OCI-LY7 (cell line): ENCODE measurements around the gene TMC1. TPM values are rescaled to one million over a fixed set of nuclear protein-coding genes. Genes with fewer than 3 reads are reported as not detected.

ENCODE experiments used
- BruUV-seq: library from RNA; stranded (reverse); fragments of 400-500 nt; replicated peaks from 2 replicates; lab custom pipeline; 2021; lab: Mats Ljungman, UMichigan
- CTCF ChIA-PET: fragments of 300-600 bp; sonication (Branson Sonifier 250); formaldehyde crosslinking; loops from one replicate; lab custom pipeline; 2022; ENCODE audit warnings: antibody characterized with exemption; ENCODE audit not compliant: unreplicated experiment; lab: Charles Lee
- POLR2A ChIA-PET: fragments of 300-600 bp; sonication (Branson Sonifier 250); formaldehyde crosslinking; loops from one replicate; lab custom pipeline; 2022; ENCODE audit warnings: antibody characterized with exemption; lab: Charles Lee
- DNase-seq: peaks from one replicate; pipeline ENCODE4 v3.0.0-alpha.2; 2015; ENCODE audit warnings: low spot score
- H2AFZ ChIP-seq: fragments of 200-600 bp; sonication (generic), shearing (Covaris generic); 2 replicates; pipeline ENCODE4 v1.6.1; 2014; ENCODE audit warnings: mild to moderate bottlenecking, antibody characterized with exemption, low read length, moderate library complexity
- H3K27ac ChIP-seq: fragments of 200-600 bp; sonication (generic); 2 replicates; pipeline ENCODE4 v1.5.1; 2014; ENCODE audit warnings: mixed run types, low read depth, mild to moderate bottlenecking, moderate library complexity, low read length, inconsistent platforms; ENCODE audit not compliant: poor library complexity, severe bottlenecking
- H3K36me3 ChIP-seq: fragments of 200-600 bp; sonication (generic); 2 replicates; pipeline ENCODE4 v1.6.1; 2014; ENCODE audit warnings: mild to moderate bottlenecking, antibody characterized with exemption, low read length, moderate library complexity, mixed read lengths; ENCODE audit not compliant: insufficient read depth
- H3K4me1 ChIP-seq: fragments of 200-600 bp; sonication (generic); 2 replicates; pipeline ENCODE4 v1.5.1; 2014; ENCODE audit warnings: mild to moderate bottlenecking, low read length; ENCODE audit not compliant: insufficient read depth, poor library complexity, severe bottlenecking
- H3K4me2 ChIP-seq: fragments of 200-600 bp; sonication (generic); 2 replicates; pipeline ENCODE4 v1.6.1; 2014; ENCODE audit warnings: mild to moderate bottlenecking, low read length
- H3K4me3 ChIP-seq: fragments of 200-600 bp; sonication (generic); 2 replicates; pipeline ENCODE4 v1.5.1; 2014; ENCODE audit warnings: mild to moderate bottlenecking, low read depth, low read length; ENCODE audit not compliant: poor library complexity, severe bottlenecking
- H3K79me2 ChIP-seq: fragments of 200-600 bp; sonication (generic); 2 replicates; pipeline ENCODE4 v1.6.1; 2016; ENCODE audit warnings: low read depth, mild to moderate bottlenecking, low read length, moderate library complexity, mixed read lengths; ENCODE audit not compliant: insufficient read depth
- H3K9me2 ChIP-seq: fragments of 200-600 bp; sonication (generic); 2 replicates; pipeline ENCODE4 v1.6.1; 2016; ENCODE audit warnings: mild to moderate bottlenecking, low read length, mixed read lengths; ENCODE audit not compliant: insufficient read depth
- H3K9me3 ChIP-seq: fragments of 200-600 bp; sonication (generic); 2 replicates; pipeline ENCODE4 v1.6.1; 2014; ENCODE audit warnings: mild to moderate bottlenecking, mixed run types, low read length, mixed read lengths
- H4K20me1 ChIP-seq: fragments of 200-600 bp; sonication (generic); 2 replicates; pipeline ENCODE4 v1.6.1; 2014; ENCODE audit warnings: mild to moderate bottlenecking, antibody characterized with exemption, low read length, moderate library complexity, mixed read lengths; ENCODE audit not compliant: insufficient read depth
- CTCF ChIP-seq: fragments of 200-600 bp; sonication (generic); conservative IDR thresholded peaks from 2 replicates; pipeline ENCODE4 v1.5.1; 2014; ENCODE audit warnings: mild to moderate bottlenecking, antibody characterized with exemption, low read length, moderate library complexity, mixed read lengths
- EZH2phosphoT487 ChIP-seq: fragments of 200-600 bp; sonication (generic); IDR thresholded peaks from 2 replicates; pipeline ENCODE4 v1.6.1; 2018; ENCODE audit warnings: low read depth, borderline replicate concordance, mild to moderate bottlenecking, mixed run types, antibody characterized with exemption, low read length, moderate library complexity, mixed read lengths
- intact Hi-C: fragments of 100-400 bp; cut with micrococcal nuclease; formaldehyde crosslinking; loops from one replicate; pipeline ENCODE4 v1.10.0; 2022; ENCODE audit not compliant: unreplicated experiment
- total RNA-seq, 2 experiments: library from RNA; depleted of rRNA in 1 of 2; stranded (reverse); fragments of >200 nt in 1 of 2; shearing (Covaris generic) in 1 of 2; gene quantifications; 2 replicates each; pipeline ENCODE4 v1.2.3, GENCODE V29; 2014 to 2022

TMC1 gene
- total RNA-seq, 2 experiments from 2014 or later = not detected

DNA sequence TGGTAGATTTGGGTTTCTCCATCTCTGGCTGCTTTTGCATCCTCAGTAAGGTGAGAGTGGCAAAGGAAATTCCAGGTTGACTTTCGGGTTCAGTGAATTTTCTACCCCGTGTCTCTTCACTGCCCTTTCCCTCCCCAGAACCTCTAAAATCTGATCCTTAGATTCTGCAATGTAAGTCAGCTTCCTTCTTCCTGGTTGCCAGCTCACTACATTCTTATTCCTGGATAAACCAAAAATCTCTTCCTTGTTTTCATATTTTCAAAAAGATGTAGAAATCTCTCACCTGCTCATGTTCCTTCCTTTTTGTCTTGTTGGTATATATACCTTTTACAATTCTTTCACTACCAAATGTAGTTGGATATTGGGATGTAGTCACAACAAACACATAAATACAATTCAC is 145.8 kb downstream of the TMC1 start:
- DNase-seq = no peak
- CTCF ChIA-PET = no interaction called here
- Histone ChIP-seq H3K27ac (no peak overlapping the region), H3K4me2 (no peak overlapping the region), H3K36me3 (no peaks in the 10 kb centered on the region), H3K9me2 (no peaks in the 10 kb centered on the region), H3K9me3 (no peaks in the 10 kb centered on the region), H4K20me1 (no peaks in the 10 kb centered on the region), H3K79me2 (no peaks in the 10 kb centered on the region), H3K4me1 (no peaks in the 10 kb centered on the region), H3K4me3 (no peak overlapping the region), H2AFZ (no peak overlapping the region)
- intact Hi-C loops = no loop called here
- no TSS peak for BruUV-seq
- POLR2A ChIA-PET = no interaction called here
- no peak for TF ChIP-seq CTCF
- no peak for TF ChIP-seq EZH2phosphoT487

DNA sequence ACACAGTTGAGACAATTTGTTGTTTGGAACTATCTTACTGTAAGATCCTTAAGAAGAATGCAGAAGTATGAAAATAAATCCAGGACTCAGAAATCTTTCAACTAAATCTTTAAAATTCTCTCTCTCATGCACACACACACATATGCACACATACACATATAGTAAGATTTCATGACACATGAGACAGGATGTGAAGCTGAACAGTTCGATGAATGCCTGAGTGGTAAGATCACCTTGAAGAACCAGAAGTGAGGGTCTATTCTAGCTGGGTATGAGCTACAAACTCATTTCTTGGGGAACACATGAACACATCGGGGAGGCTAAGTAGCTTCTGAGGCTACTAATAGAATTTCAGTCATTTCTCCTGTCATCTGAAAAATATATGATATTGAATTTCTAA is 153.6 kb downstream of the TMC1 start:
- CTCF ChIA-PET = no interaction called here
- POLR2A ChIA-PET = interaction anchor here (0.6 to 0.9 kb wide), 2 partner anchors 134 to 312 kb away, joined by 3 to 4 read pairs; no protein-coding TSS in a partner anchor

More for the DNA sequence above, 153.6 kb downstream of the TMC1 start:
- H3K9me2 ChIP-seq = no peaks in the 10 kb centered on the region
- no peak overlapping the region for H2AFZ ChIP-seq
- no peak overlapping the region for H3K27ac ChIP-seq
- H3K4me2 ChIP-seq = no peak overlapping the region
- no peak for DNase-seq
- H3K79me2 ChIP-seq = no peaks in the 10 kb centered on the region
- H3K36me3 ChIP-seq = no peaks in the 10 kb centered on the region
- no peaks in the 10 kb centered on the region for H3K4me1 ChIP-seq
- TF ChIP-seq CTCF (no peak), EZH2phosphoT487 (no peak)
- H4K20me1 ChIP-seq = no peaks in the 10 kb centered on the region
- intact Hi-C loops = no loop called here
- H3K4me3 ChIP-seq = no peak overlapping the region
- BruUV-seq = no TSS peak
- H3K9me3 ChIP-seq = no peaks in the 10 kb centered on the region
